ENCODE measurements around the gene FUT9. TPM values are rescaled to one million over a fixed set of nuclear protein-coding genes. Genes with fewer than 3 reads are reported as not detected.

The FUT9 gene
- total and polyA plus RNA-seq, 2 of the 13 experiments (the other 11 are each of a cell fraction or from before 2014, with no cell fraction given) = 0.01 TPM; not detected in 1

DNA sequence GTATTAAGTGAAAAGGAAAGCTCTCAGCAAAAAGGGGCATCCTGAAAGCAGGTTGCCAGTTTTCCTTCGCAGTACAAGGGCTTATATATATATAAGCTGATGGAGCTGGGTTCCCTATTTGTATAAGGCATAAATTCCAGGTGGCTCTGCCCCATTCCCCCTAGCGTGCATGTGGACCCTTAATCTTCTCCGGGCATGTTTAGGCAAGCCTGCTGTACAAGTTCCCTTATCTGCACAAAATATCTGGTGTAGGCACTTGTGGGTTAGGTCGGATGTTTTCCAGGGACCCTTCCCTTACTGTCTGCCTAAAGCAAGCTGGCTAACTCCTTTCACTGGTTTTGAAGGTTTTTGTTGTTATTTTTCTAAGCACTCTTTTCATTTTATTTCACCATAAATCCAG is 140.7 kb downstream of the FUT9 start:
- intact Hi-C loops (cut with micrococcal nuclease; ENCODE audit: unreplicated experiment) = no loop called here
- FAIRE-seq = no peak

GRCh38 chr6:96157018-96157565 is 141.3 kb downstream of the FUT9 start:
- DNase-seq (ENCODE audit: low spot score) (peak; percentile 2), ATAC-seq (no peak), FAIRE-seq (no peak)
- WGBS (ENCODE audit: low lambda C conversion rate) = 0% methylated on average over 3 of the region's 3 CpGs
- H3K79me2 ChIP-seq (ENCODE audit: insufficient read depth, low read length) = no peaks in the 10 kb centered on the region
- H3K27me3 ChIP-seq (ENCODE audit: control insufficient read depth in 1 of 2, insufficient read depth in 2 of 2, low read length in 2 of 2) = no peaks in the 10 kb centered on the region
- CTCF ChIA-PET (ENCODE audit: low intra/inter-chr PET ratio, low total read pairs) = no interaction called here
- H3K36me3 ChIP-seq (replicated peaks in 1 of 2; ENCODE audit: control insufficient read depth in 1 of 2, insufficient read depth in 2 of 2, low read length in 2 of 2) = no peaks in the 10 kb centered on the region
- no peak overlapping the region for H3K27ac ChIP-seq (ENCODE audit: extremely low read length, insufficient read depth, low read length)
- no peaks in the 10 kb centered on the region for H3K9me3 ChIP-seq (ENCODE audit: low read length)
- POLR2A ChIA-PET = no interaction called here
- peak overlapping the region in 1 of 3 experiments; percentile 39; a peak in 3 of 6 replicates for H3K4me3 ChIP-seq (replicated peaks in 1 of 3; ENCODE audit: insufficient read depth in 1 of 3, low read depth in 2 of 3, low read length in 3 of 3)
- H3K9ac ChIP-seq (ENCODE audit: insufficient read depth, low read depth, low read length) = no peak overlapping the region
- in situ Hi-C loops (cut with HindIII; ENCODE audit: extremely low pct_ligation_motif_present, low pct_unique_long_range_greater_than_20kb) (no loop called here), intact Hi-C loops (cut with micrococcal nuclease; ENCODE audit: unreplicated experiment) (no loop called here)
- H3K4me2 ChIP-seq (ENCODE audit: low read depth, low read length) = peak overlapping the region; percentile 48
- no TSS peak for BruUV-seq (replicated peaks)
- no peaks in the 10 kb centered on the region for H4K20me1 ChIP-seq (ENCODE audit: insufficient read depth, low read length)
- peak overlapping the region; percentile 77 for H2AFZ ChIP-seq (ENCODE audit: low read length)
- peaks cover 15% of the 10 kb centered on the region for H3K4me1 ChIP-seq (ENCODE audit: insufficient read depth, low read length)
- TF ChIP-seq ZNF274 (CRISPR knock-in tag; IDR thresholded peaks at IDR 0.05) (no peak), PATZ1 (CRISPR knock-in tag; IDR thresholded peaks at IDR 0.05) (no peak)

More for the DNA sequence above, 140.7 kb downstream of the FUT9 start:
- no peaks in the 10 kb centered on the region for H3K36me3 ChIP-seq (replicated peaks in 1 of 2; ENCODE audit: control insufficient read depth in 1 of 2, insufficient read depth in 2 of 2, low read length in 2 of 2)
- ChIA-PET CTCF (ENCODE audit: low intra/inter-chr PET ratio, low total read pairs) (no interaction called here), POLR2A (no interaction called here)
- no peak overlapping the region for H3K9ac ChIP-seq (ENCODE audit: insufficient read depth, low read depth, low read length)
- H2AFZ ChIP-seq (ENCODE audit: low read length) = peak overlapping the region; percentile 74
- TF ChIP-seq TP53 (CRISPR knock-in tag; conservative IDR thresholded peaks at IDR 0.05) (peak; percentile 93; the same call in 1 of the 2 replicates), MAZ (IDR thresholded peaks at IDR 0.05; ENCODE audit: borderline replicate concordance, low read depth, low read length) (no peak), MAZ (CRISPR knock-in tag; IDR thresholded peaks at IDR 0.05; ENCODE audit: low read depth) (no peak), SNRNP70 (IDR thresholded peaks at IDR 0.05; ENCODE audit: low read depth, low read length) (no peak)
- no peaks in the 10 kb centered on the region for H3K27me3 ChIP-seq (ENCODE audit: control insufficient read depth in 1 of 2, insufficient read depth in 2 of 2, low read length in 2 of 2)
- H3K4me3 ChIP-seq (replicated peaks in 1 of 3; ENCODE audit: insufficient read depth in 1 of 3, low read depth in 2 of 3, low read length in 3 of 3) = peak overlapping the region in 1 of 3 experiments; percentile 39; a peak in 1 of 6 replicates
- in situ Hi-C loops (cut with HindIII; ENCODE audit: extremely low pct_ligation_motif_present, low pct_unique_long_range_greater_than_20kb) = no loop called here
- H3K4me2 ChIP-seq (ENCODE audit: low read depth, low read length) = peak overlapping the region; percentile 48
- DNase-seq (ENCODE audit: low spot score) (no peak), ATAC-seq (no peak)
- no peaks in the 10 kb centered on the region for H3K9me3 ChIP-seq (ENCODE audit: low read length)
- no peaks in the 10 kb centered on the region for H4K20me1 ChIP-seq (ENCODE audit: insufficient read depth, low read length)
- H3K4me1 ChIP-seq (ENCODE audit: insufficient read depth, low read length) = peaks cover 15% of the 10 kb centered on the region
- H3K79me2 ChIP-seq (ENCODE audit: insufficient read depth, low read length) = no peaks in the 10 kb centered on the region
- WGBS (ENCODE audit: low lambda C conversion rate) = 10% methylated on average over 4 of the region's 4 CpGs
- H3K27ac ChIP-seq (ENCODE audit: extremely low read length, insufficient read depth, low read length) = no peak overlapping the region
- BruUV-seq (replicated peaks) = no TSS peak
